GM10266 (cell line): ENCODE data around the gene SP4.

ENCODE experiments used
- DNase-seq: peaks from one replicate; pipeline ENCODE4 v3.0.0; 2012; ENCODE audit errors: extremely low spot score
- CTCF ChIP-seq: IDR thresholded peaks from 2 replicates; pipeline ENCODE4 v1.5.1; 2012; ENCODE audit warnings: mild to moderate bottlenecking, low read depth; ENCODE audit not compliant: control insufficient read depth, insufficient read depth; ENCODE audit errors: missing control alignments

SP4 gene

GRCh38 chr7:21427182-21427870 lies 557 bp upstream of the SP4 start:
- DNase-seq = peak; percentile 96

GRCh38 chr7:21428659-21428941 lies 717 bp downstream of the SP4 start:
- no peak for TF ChIP-seq CTCF
- DNase-seq = no peak

More at GRCh38 chr7:21427182-21427870, 557 bp upstream of the SP4 start:
- no peak for TF ChIP-seq CTCF

- no peak for DNase-seq
These were observed 1.1 kb downstream of the SP4 start for GRCh38 chr7:21429021-21429420.

GRCh38 chr7:21429786-21430574 lies 2.1 kb downstream of the SP4 start:
- DNase-seq = no peak

More at GRCh38 chr7:21429021-21429420, 1.1 kb downstream of the SP4 start:
- no peak for TF ChIP-seq CTCF

GRCh38 chr7:21430575-21430954 lies 2.7 kb downstream of the SP4 start:
- DNase-seq = no peak
- TF ChIP-seq CTCF = no peak

More at GRCh38 chr7:21429786-21430574, 2.1 kb downstream of the SP4 start:
- no peak for TF ChIP-seq CTCF

- no peak for TF ChIP-seq CTCF
- no peak for DNase-seq
These were observed 15.4 kb downstream of the SP4 start for GRCh38 chr7:21443149-21443841.
